HepG2 (cell line): ENCODE measurements around the gene ACTR6. TPM values are rescaled to one million over a fixed set of nuclear protein-coding genes. Genes with fewer than 3 reads are reported as not detected.

ENCODE experiments used
- CAMTA2 ChIP-seq: sonication (generic); formaldehyde crosslinking; IDR thresholded peaks from 2 replicates; pipeline ENCODE4 v1.4.0; 2020; ENCODE audit warnings: mild to moderate bottlenecking, missing genetic modification reagents, borderline replicate concordance
- PRPF4 ChIP-seq: fragments of 200-400 bp; formaldehyde crosslinking; IDR thresholded peaks from 2 replicates; pipeline ENCODE4 v1.6.1; 2016; ENCODE audit warnings: low read length, low read depth; ENCODE audit not compliant: poor library complexity, severe bottlenecking
- RARA ChIP-seq: IDR thresholded peaks from 2 replicates; pipeline ENCODE4 v1.6.1; 2016; ENCODE audit warnings: missing genetic modification reagents, missing compliant biosample characterization
- SNAI1 ChIP-seq: sonication (generic); formaldehyde crosslinking; IDR thresholded peaks from 2 replicates; pipeline ENCODE4 v1.5.0; 2020; ENCODE audit warnings: mild to moderate bottlenecking, missing genetic modification reagents, borderline replicate concordance
- STAT6 ChIP-seq: sonication (generic); formaldehyde crosslinking; IDR thresholded peaks from 2 replicates; pipeline ENCODE4 v1.4.0; 2020; ENCODE audit warnings: missing genetic modification reagents, mild to moderate bottlenecking, borderline replicate concordance
- ZBTB10 ChIP-seq: sonication (generic); formaldehyde crosslinking; IDR thresholded peaks from 2 replicates; pipeline ENCODE4 v1.4.0; 2020; ENCODE audit warnings: missing genetic modification reagents, borderline replicate concordance
- ZBTB39 ChIP-seq: sonication (generic); formaldehyde crosslinking; IDR thresholded peaks from 2 replicates; pipeline ENCODE4 v1.5.0; 2020; ENCODE audit warnings: missing genetic modification reagents
- ZNF841 ChIP-seq: sonication (generic); formaldehyde crosslinking; IDR thresholded peaks from 2 replicates; pipeline ENCODE4 v1.8.1; 2023; ENCODE audit warnings: missing genetic modification reagents, borderline replicate concordance
- ZXDC ChIP-seq: sonication (generic); formaldehyde crosslinking; IDR thresholded peaks from 2 replicates; pipeline ENCODE4 v1.5.0; 2020; ENCODE audit warnings: mild to moderate bottlenecking, missing genetic modification reagents
- polyA plus RNA-seq, 8 experiments: library from polyadenylated mRNA; depleted of rRNA in 3 of 8; stranded (reverse) in 7 of 8; unstranded in 1 of 8; fragments of >200 nt; fragmentation: Illumina TruSeq in 4 of 8; extraction: Trizol in 4 of 8; gene quantifications; 2 replicates each; pipeline versions ENCODE4 v1.2.1 to v1.2.3, GENCODE V29; 2011 to 2016; ENCODE audit warnings: low read depth in 4 of 8, missing spikeins in 1 of 8, mixed read lengths in 1 of 8; ENCODE audit not compliant: insufficient read depth in 1 of 8
- total RNA-seq, 5 experiments: library from RNA; depleted of rRNA; stranded (reverse); fragments of >200 nt; fragmentation: Illumina TruSeq; extraction: Trizol; gene quantifications; 2 replicates each; pipeline ENCODE4 v1.2.3, GENCODE V29; 2016; ENCODE audit warnings: low read depth in 1 of 5

Gene ACTR6
- total and polyA plus RNA-seq, 2 of the 13 experiments (the other 11 are each of a cell fraction or from before 2014, with no cell fraction given): 12.9 to 22.4 TPM

GRCh38 chr12:100266585-100266834 is 65.9 kb downstream of the ACTR6 start (continued):
- TF ChIP-seq ZXDC (CRISPR knock-in tag): no peak
- 0 out of 2 replicates have a peak, but pooled peaks have one; percentile 18 for TF ChIP-seq CAMTA2 (CRISPR knock-in tag)
- no peak for TF ChIP-seq RARA
- no peak for TF ChIP-seq STAT6 (CRISPR knock-in tag)
- TF ChIP-seq ZNF841 (CRISPR knock-in tag): no peak
- TF ChIP-seq PRPF4: no peak
- no peak for TF ChIP-seq SNAI1 (CRISPR knock-in tag)
- 0 out of 2 replicates have a peak, but pooled peaks have one; percentile 64 for TF ChIP-seq ZBTB10 (CRISPR knock-in tag)
- no peak for TF ChIP-seq ZBTB39 (CRISPR knock-in tag)
